GM12873 (cell line): ENCODE measurements around the gene SPIRE2.
A peak's percentile ranks its signal among the peaks of the same experiment; 100 is the strongest.

ENCODE experiments used
- TF ChIP-seq, protein P1 (sequence below): IDR thresholded peaks from 2 replicates; pipeline ENCODE4 v1.5.1; 2012; ENCODE audit warnings: low read depth, mild to moderate bottlenecking, moderate library complexity, low read length, control low read depth; ENCODE audit not compliant: insufficient read depth; ENCODE audit errors: missing control alignments

SPIRE2 gene

DNA sequence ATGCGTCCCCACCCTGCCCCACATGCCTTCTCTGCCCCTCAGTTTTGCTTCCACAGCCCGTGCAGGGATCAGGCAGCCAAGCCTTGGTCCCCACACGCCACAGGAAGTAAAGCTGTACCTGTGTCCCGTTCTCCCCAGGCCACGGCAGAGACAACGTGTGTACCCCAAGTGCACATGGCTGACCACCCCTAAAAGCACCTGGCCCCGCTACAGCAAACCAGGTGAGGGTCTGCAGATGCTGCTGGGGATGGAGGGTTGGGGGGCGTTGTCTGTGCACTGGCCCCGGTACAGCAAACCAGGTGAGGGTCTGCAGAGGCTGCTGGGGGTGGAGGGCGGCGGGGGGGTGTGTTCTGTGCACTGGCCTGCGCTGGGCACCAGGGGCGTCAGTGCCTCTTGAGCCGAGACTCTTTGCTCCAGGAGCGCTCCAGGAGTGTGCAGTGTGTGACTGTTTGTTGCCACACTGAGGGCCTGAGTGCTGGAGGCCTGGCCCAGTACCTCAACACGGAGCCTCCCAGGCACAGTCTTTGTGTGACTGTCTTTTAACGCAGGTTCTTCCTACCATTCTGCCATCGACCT is 63.9 kb downstream of the SPIRE2 start:
- TF ChIP-seq, protein P1, sequence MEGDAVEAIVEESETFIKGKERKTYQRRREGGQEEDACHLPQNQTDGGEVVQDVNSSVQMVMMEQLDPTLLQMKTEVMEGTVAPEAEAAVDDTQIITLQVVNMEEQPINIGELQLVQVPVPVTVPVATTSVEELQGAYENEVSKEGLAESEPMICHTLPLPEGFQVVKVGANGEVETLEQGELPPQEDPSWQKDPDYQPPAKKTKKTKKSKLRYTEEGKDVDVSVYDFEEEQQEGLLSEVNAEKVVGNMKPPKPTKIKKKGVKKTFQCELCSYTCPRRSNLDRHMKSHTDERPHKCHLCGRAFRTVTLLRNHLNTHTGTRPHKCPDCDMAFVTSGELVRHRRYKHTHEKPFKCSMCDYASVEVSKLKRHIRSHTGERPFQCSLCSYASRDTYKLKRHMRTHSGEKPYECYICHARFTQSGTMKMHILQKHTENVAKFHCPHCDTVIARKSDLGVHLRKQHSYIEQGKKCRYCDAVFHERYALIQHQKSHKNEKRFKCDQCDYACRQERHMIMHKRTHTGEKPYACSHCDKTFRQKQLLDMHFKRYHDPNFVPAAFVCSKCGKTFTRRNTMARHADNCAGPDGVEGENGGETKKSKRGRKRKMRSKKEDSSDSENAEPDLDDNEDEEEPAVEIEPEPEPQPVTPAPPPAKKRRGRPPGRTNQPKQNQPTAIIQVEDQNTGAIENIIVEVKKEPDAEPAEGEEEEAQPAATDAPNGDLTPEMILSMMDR = peak; percentile 5

DNA sequence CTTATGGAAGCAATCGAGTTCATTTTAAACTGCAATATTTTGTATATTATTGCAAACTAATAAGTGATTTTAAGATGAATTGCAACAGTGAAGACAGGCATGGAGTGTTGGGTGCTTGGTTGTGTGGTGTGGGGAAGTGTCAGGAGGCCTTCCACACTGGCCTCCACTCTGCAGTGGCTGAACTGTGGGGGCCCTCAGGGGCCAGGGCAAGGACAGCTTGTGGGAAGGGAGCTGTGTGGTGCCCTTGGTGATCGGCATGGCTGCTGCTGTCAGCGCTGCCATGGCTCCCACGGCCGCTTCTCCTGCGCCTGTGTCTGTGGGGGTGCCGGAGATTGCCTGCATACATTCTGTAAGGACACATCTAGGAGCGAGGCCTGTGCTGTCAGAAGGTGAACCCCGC is 64.4 kb downstream of the SPIRE2 start:
- TF ChIP-seq, protein P1 = no peak

DNA sequence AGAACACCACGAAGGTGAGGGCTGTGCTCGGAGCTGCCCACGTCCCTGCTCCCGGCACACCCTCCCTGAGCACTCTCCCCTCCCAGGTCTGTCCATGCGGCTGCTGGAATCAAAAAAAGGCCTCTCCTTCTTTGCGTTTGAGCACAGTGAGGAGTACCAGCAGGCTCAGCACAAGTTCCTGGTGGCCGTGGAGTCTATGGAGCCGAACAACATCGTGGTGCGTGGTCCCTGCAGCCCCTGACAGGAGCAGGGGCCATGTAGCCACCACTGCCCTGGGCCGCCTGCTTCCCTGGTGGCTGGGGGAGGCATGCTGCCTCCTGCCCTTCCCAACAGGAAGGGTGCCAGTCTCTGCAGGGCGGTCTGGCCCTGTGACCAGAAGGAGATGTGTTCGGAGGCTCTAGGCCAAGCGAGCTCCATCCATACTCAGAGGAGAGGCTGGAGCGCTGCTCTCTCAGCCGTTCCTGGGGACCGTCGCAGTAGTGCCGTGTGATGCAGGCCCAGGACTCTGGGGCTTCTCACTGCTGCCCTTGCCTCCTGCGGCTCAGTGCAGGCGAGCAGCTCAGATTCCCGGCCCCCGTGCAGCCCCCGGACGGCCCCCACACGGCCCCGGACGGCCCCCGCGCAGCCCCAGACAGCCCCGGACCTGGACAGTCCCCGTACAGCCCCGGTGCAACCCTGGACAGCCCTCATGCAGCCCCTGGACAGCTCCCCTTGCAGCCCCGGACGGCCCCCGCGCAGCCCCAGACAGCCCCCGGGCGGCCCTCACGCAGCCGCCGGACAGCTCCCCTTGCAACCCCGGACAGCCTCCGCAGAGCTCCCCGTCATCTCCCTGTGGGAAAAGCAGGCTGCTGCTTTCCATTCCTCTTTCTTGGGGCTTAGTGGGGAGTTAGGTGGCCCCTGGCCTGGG is 65.6 kb downstream of the SPIRE2 start:
- TF ChIP-seq, protein P1 = no peak

DNA sequence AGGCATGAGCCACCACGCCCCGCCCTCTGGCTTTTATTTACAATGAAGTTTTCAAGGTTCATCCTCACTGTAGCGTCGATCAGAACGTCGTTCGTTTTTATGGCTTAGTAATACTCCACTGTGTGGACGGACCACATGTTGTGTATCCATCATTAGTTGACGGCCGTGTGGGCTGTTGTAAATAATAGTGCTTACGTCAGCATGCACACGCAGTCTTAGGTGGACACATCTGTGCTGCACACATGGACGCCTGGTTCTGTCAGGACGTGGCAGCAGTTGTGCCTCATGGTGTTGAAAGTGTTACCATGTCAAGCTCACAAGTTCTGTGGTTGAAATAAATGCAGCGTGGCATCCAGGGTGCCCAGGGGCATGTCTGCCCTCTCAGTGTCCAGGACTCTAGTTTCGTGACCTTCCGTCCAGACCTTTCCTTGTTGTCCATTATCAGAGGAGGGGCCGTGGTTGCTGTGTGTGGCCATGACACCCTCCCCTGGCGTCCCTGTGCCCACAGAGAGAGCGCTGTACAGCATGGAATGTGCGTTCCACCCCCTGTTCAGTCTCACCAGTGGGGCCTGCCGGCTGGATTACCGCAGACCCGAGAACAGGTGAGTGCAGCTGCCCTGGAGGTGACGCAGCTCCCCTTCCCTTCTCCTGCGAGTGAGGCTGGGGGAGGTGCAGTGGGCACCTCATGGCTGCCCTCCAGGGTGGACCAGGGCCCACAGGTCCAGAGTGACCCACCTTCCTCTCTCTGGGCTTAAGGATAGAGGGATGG is 67.4 kb downstream of the SPIRE2 start:
- TF ChIP-seq, protein P1 = no peak

DNA sequence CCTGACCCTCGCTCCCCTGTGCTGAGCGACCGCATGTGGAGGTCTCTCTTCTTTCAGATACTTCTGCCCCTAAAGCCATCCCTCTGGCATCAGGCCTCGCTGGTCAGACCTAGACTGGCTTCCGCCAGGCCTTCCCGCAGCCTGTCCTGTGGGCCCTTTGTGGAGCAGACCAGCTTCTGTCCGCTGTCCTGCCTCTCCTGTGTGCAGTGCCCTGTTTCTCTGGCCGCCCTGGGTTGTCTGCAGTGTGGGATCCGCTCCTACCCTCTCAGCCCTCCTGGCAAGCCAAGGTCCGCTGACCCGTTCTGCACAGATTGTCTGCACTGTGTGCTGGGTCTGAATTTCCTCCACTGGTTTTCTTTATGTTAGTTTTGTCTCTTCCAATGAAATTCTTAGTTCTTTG is 68.9 kb downstream of the SPIRE2 start:
- TF ChIP-seq, protein P1 = no peak

DNA sequence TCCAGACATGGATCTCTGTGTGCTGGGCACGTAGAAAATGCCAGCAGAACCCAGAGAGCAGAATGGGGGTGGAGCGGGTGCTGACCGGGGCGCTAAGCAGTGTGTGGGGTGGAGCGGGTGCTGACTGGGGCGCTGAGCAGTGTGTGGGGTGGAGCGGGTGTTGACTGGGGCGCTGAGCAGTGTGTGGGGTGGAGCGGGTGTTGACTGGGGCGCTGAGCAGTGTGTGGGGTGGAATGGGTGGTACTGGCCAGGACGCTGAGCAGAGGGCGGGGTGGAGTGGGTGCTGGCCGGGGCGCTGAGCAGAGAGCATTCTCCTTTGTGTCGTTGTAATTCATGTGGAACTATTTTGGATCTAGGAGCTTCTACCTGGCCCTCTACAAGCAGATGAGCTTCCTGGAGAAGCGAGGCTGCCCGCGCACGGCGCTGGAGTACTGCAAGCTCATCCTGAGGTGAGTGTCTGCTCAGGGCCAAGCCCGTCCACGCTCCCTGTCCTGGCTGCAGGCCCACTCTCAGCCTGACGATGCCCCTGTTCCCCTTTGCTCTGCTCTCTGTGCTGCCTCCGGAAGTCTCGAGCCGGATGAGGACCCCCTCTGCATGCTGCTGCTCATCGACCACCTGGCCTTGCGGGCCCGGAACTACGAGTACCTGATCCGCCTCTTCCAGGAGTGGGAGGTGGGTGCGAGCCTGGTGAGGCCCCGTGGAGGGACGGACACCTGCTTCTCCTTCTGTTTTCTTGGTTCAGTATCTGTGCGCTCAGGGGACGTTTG is 70.1 kb downstream of the SPIRE2 start:
- TF ChIP-seq, protein P1 = no peak
